Measurements from ENCODE around the gene GBP4. TPM values are rescaled to one million over a fixed set of nuclear protein-coding genes. Genes with fewer than 3 reads are reported as not detected.

Gene GBP4
- total and polyA plus RNA-seq, 9 of the 15 experiments (the other 6 are each of a cell fraction or from before 2014, with no cell fraction given) = 0.04 to 0.40 (median 0.11) TPM

DNA sequence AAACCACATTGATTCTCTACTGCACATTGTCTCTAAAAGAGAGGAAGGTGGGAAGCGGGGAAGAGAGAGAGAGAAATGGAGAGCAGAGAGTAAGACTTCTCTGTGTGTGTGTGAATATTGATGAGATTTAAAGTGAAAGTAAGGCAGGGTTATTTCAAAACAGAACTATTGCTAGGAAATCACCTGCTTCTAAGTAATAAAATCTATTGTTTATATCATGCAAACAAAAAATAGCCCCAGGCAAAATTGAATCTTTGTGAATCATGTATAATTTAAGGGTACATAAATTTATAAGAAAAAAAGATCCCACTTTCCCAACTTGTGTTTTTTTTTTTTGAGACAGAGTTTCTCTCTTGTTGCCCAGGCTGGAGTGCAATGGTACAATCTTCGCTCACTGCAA, 21.8 kb downstream of the GBP4 start:
- no peak for FAIRE-seq
- H3K4me1 ChIP-seq (replicated peaks in 1 of 2; ENCODE audit: control insufficient read depth in 2 of 2, insufficient read depth in 2 of 2, low read length in 2 of 2) = no peaks in the 10 kb centered on the region
- H3K27me3 ChIP-seq (ENCODE audit: control insufficient read depth in 2 of 2, insufficient read depth in 2 of 2, low read length in 2 of 2) = no peaks in the 10 kb centered on the region
- no peaks in the 10 kb centered on the region for H3K9me3 ChIP-seq (replicated peaks; ENCODE audit: control insufficient read depth, insufficient read depth, low read depth, low read length)
- H4K20me1 ChIP-seq (replicated peaks; ENCODE audit: control insufficient read depth, insufficient read depth, low read length) = no peaks in the 10 kb centered on the region
- H3K4me3 ChIP-seq = no peak overlapping the region
- POLR2A ChIA-PET = no interaction called here
- no peak overlapping the region for H3K9ac ChIP-seq (ENCODE audit: insufficient read depth in 1 of 2, low read depth in 2 of 2, low read length in 2 of 2)
- 0% methylated on average over 2 of the region's 2 CpGs for WGBS (ENCODE audit: insufficient coverage, low coverage, missing lambda C conversion rate)
- no peaks in the 10 kb centered on the region for H3K79me2 ChIP-seq (ENCODE audit: control insufficient read depth, insufficient read depth, low read length)
- H3K9me1 ChIP-seq (ENCODE audit: control insufficient read depth, insufficient read depth, low read length) = no peaks in the 10 kb centered on the region
- intact Hi-C loops (cut with micrococcal nuclease) = loop anchor here (5.0 kb wide), 1 partner anchor 50 kb away; no protein-coding TSS in a partner anchor
- H3K36me3 ChIP-seq (ENCODE audit: control insufficient read depth, insufficient read depth, low read length) = no peaks in the 10 kb centered on the region
- CTCF ChIA-PET (ENCODE audit: low intra/inter-chr PET ratio) = no interaction called here
- no peak for DNase-seq (ENCODE audit: extremely low read depth in 1 of 4, low spot score in 3 of 4)
- H3K27ac ChIP-seq (ENCODE audit: extremely low read depth, low read depth, low read length) = no peak overlapping the region
- no peak overlapping the region for H3K4me2 ChIP-seq (ENCODE audit: insufficient read depth, low read length)
- ATAC-seq = no peak
- BruUV-seq (replicated peaks) = no TSS peak
- in situ Hi-C loops (cut with MboI) = no loop called here
- no peak overlapping the region for H2AFZ ChIP-seq (ENCODE audit: low read depth, low read length)
- TF ChIP-seq ZBTB17 (CRISPR knock-in tag; IDR thresholded peaks at IDR 0.05) = no peak
- no peak for TF ChIP-seq SMARCE1 (IDR thresholded peaks at IDR 0.05)
- TF ChIP-seq, protein P1, sequence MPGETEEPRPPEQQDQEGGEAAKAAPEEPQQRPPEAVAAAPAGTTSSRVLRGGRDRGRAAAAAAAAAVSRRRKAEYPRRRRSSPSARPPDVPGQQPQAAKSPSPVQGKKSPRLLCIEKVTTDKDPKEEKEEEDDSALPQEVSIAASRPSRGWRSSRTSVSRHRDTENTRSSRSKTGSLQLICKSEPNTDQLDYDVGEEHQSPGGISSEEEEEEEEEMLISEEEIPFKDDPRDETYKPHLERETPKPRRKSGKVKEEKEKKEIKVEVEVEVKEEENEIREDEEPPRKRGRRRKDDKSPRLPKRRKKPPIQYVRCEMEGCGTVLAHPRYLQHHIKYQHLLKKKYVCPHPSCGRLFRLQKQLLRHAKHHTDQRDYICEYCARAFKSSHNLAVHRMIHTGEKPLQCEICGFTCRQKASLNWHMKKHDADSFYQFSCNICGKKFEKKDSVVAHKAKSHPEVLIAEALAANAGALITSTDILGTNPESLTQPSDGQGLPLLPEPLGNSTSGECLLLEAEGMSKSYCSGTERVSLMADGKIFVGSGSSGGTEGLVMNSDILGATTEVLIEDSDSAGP (CRISPR knock-in tag; IDR thresholded peaks at IDR 0.05) = no peak
- no peak for TF ChIP-seq JUNB (CRISPR knock-in tag; conservative IDR thresholded peaks at IDR 0.05)
- TF ChIP-seq, protein P2, sequence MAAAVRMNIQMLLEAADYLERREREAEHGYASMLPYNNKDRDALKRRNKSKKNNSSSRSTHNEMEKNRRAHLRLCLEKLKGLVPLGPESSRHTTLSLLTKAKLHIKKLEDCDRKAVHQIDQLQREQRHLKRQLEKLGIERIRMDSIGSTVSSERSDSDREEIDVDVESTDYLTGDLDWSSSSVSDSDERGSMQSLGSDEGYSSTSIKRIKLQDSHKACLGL (CRISPR knock-in tag; IDR thresholded peaks at IDR 0.05; ENCODE audit: borderline replicate concordance, poor library complexity, severe bottlenecking) = no peak
- no peak for TF ChIP-seq ELF2 (CRISPR knock-in tag; IDR thresholded peaks at IDR 0.05)
- TF ChIP-seq ZNF655 (CRISPR knock-in tag; IDR thresholded peaks at IDR 0.05) = no peak
- TF ChIP-seq GTF3C2 (IDR thresholded peaks at IDR 0.05; ENCODE audit: borderline replicate concordance, extremely low read depth, insufficient read length) = no peak
- TF ChIP-seq ZBED1 (IDR thresholded peaks at IDR 0.05) = no peak
- TF ChIP-seq, protein P3, sequence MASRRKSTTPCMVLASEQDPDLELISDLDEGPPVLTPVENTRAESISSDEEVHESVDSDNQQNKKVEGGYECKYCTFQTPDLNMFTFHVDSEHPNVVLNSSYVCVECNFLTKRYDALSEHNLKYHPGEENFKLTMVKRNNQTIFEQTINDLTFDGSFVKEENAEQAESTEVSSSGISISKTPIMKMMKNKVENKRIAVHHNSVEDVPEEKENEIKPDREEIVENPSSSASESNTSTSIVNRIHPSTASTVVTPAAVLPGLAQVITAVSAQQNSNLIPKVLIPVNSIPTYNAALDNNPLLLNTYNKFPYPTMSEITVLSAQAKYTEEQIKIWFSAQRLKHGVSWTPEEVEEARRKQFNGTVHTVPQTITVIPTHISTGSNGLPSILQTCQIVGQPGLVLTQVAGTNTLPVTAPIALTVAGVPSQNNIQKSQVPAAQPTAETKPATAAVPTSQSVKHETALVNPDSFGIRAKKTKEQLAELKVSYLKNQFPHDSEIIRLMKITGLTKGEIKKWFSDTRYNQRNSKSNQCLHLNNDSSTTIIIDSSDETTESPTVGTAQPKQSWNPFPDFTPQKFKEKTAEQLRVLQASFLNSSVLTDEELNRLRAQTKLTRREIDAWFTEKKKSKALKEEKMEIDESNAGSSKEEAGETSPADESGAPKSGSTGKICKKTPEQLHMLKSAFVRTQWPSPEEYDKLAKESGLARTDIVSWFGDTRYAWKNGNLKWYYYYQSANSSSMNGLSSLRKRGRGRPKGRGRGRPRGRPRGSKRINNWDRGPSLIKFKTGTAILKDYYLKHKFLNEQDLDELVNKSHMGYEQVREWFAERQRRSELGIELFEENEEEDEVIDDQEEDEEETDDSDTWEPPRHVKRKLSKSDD (conservative IDR thresholded peaks at IDR 0.05; ENCODE audit: low read length) = no peak
- TF ChIP-seq PYGO2 (tag; IDR thresholded peaks at IDR 0.05) = no peak
- no peak for TF ChIP-seq ARID3A (IDR thresholded peaks at IDR 0.05; ENCODE audit: borderline replicate concordance, low read depth, low read length)

All from K562 (cell line).